ENCODE results near the gene TCIRG1.

TCIRG1 gene

GRCh38 chr11:68004551-68005335 is 34.1 kb upstream of the TCIRG1 start:
- DNase-seq, result no peak

GRCh38 chr11:68006606-68007166 is 32.1 kb upstream of the TCIRG1 start:
- no peak for DNase-seq

DNA sequence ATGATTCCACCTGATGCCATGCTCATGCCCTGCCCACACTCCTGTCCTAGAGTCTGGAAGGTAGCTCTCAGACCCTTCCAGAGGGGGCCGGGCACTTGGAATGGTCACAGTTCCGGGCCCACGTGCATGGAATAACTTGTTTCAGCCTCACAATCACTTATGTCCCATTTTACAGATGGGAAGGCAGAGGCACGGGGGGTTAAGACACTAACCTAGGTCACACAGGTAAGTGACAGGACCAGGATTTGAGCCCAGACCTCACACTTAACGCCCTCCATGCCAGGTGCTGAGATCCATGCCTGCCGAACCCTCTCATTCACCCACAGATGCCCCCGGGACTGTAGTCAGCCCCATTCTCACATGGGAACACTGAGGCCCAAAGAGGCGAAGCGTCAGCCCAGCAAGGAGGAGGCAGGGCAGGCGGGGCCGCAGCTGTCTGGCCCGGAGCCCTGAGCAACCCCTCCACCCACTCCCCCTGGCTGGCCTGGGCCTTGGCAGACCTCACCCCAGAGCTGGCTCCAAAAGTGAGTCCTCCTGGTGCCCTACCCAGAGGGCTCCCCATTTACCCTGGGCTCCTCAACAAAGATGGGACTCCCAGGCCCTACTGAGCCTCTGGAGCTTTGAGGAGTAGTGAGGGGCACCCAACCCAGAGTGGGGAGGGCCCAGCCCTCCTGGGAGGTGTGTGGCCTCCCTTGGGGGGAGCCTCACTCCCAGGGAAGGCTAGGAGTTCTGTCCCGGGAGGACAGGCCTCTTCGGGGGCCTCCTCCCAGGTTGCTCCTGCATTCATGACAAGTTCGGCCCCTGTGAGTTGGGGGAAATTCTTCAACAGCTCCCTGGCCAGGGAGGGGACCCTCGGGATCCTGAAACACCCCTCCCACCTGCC is 31.1 kb upstream of the TCIRG1 start:
- no peak for DNase-seq

GRCh38 chr11:68008381-68009337 is 30.2 kb upstream of the TCIRG1 start:
- DNase-seq, result no peak

DNA sequence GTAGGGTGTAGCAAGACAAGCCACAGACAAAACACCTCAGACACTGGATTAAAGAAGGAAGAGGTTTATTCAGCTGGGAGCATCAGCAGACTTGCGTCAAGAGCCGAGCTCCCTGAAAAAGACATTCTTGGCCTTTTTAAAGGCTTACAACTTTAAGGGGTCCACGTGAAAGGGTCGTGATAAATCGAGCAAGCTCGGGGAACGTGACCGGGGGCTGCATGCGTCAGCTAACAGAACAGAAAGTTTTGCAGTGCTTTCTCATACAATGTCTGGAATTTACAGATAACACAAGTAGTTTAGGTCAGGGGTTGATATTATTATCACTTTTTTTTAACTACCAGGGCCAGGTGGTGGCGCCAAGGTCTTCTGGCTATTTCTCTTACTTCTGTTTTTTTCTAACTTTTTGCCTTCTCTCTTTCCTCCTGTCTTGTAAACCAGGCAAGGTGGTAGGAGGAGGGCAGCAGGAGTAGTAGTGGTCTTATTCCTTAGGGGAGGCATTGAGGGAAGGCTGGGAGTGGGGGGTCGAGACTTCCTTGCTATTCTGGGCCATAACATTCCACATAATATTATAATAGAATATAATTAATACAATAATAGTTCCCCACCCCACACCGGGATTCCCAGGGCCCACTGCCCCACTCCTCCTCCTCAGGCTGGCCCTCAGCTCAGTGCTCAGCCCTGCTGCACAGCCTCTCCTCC is 29.3 kb upstream of the TCIRG1 start:
- no peak for DNase-seq

DNA sequence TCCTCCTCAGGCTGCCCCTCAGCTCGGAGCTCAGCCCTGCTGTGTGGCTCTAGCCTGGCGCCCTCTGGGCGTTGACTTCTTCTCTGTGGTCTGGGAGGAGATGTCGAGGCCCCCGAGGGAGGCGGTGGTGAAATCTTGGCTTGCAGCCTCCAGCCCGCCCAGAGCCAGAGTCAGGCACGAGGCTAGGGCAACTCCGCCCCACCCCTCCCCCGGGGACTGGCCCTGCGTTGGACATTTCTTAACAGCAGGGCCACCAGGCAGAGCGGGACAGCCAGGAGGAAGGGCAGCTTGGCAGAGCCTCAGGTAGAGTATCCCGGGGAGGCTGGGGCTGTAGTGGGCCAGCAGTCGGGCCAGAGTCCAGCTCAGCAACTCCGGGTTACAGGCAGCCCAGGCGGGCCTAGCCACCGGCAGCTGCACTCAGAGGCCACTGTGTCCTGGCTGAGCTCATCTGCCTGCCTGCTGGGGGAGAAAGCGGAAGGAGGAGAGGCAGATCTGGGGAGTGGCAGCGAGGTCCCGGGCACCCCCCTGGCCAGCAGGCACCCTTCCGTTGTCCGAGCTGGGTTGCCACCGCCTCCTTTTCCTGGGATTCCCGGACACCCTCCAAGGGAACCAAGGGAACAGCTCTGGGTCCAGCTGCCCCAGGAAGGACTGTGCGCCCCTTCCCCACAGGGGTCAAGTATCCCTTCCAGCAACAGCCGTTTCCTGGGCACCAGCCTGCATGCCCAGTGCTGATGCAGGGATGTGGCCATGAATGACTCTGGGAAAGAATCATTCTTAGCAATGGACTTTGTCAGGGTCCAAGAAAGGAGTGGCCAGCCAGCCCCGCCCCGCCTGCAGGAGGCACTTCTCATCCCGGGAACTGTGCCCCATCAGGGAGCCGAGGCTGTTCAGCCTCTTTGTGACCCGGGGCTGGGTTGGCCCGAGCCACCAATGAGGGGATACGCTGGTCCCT is 28.5 kb upstream of the TCIRG1 start, which contains the start of gene ALDH3B1:
ALDH3B1 (plus strand) TSS at position 238 of the 952 bp plus-strand sequence. CDS start 4,971 bp downstream, outside the sequence.
- DNase-seq, result no peak

- no peak for DNase-seq
Measured at GRCh38 chr11:68011051-68011943, 27.5 kb upstream of the TCIRG1 start.

DNA sequence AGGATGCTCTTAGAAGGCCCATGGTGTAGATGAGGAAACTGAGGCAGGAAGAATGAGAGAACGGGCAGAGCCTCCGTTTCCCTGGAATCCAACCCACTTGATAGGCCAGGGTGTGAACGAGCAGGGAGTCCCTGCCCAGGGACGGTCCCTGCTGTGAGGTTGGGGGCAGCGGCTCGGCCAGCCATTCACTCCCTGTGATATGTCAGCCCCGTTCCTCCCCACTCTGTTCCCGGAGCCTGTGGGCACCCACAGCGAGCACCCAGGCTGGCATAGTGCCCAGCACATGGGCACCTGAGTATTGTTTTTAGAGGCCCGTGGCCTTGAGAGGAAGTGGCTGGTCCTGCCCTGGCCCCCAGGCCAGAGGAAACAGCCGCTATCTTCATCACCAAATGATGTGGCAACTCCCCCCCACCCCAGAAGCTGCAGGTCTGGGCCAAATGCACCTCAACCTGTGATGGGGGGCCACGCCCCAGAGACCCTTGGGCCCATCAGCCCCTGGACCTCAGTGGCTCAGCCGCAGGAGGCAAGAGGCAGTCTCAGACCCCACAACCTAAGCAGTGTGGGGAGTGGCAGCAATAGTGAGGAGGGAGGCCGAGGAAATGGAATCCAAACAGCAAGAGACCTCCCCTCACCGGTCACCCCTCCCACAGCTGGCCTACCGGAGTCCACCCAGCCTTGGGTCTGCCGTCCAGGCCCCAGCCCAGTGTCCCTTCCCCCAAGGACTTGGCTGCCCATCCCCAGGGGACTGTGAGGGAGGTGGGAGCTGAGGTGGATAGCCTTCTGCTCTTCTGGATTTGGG is 26.6 kb upstream of the TCIRG1 start:
- DNase-seq, result no peak

DNA sequence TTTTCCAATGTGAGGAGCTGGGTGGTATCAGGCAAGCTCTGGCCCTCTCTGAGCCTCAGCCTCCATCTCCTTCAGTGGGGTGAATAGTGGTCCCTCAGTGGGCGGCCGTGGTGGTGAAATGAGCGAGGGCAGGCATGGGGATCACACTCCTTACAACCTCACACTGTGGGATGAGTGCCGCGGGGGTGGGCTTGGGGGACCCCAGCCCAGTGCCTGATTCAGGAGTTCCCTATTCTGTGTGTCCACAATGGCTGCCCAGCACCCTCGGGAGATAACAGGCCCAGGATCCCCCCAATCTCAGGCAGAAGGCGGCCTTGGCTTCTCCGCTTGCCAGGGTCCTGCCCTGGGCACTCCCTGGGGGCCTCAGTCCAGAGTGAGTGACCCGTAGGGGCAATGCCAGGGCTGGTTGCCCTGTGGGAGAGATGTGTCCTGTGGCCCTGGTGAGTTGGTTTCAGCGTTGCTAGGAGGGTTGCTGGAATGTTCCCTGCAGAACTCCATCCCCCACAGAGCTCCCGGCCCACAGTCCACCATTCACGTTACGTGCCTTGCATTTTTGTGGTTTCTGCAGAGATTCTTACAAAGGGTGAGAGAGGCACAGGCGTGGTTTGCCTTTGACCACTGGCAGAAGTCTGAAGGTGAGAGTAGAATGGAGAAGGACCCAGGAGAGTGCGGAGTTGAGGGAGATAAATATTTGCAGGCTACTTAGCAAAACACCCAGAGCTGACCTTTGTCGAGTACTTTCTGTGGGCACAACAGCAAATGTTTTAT is 25.8 kb upstream of the TCIRG1 start:
- DNase-seq, result no peak

DNA sequence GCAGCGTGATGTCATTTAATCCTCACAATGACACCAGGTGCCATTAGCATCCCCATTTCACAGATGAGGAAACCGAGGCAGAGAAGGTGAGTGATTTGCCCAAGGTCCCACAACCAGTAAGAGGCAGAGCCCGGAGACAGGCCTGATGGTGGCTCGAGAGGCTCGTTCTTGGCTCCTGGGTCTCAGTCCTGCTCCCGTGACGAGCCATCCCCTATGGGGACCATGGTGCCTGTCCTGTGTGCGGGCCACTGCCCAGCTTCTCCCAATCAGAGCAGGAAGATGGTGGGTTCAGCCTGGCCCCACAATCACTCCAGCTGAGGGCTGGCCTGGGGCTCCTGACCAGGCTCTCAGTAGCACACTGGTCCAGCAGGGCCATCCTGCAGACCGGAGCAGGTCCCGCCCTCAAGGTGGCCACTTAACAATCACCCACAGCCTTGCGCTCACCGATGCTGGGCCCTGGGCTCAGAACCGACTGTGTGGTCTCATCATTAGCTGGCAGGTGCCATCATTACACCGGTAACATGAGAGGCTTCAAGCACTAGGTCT is 25.1 kb upstream of the TCIRG1 start:
- no peak for DNase-seq

DNA sequence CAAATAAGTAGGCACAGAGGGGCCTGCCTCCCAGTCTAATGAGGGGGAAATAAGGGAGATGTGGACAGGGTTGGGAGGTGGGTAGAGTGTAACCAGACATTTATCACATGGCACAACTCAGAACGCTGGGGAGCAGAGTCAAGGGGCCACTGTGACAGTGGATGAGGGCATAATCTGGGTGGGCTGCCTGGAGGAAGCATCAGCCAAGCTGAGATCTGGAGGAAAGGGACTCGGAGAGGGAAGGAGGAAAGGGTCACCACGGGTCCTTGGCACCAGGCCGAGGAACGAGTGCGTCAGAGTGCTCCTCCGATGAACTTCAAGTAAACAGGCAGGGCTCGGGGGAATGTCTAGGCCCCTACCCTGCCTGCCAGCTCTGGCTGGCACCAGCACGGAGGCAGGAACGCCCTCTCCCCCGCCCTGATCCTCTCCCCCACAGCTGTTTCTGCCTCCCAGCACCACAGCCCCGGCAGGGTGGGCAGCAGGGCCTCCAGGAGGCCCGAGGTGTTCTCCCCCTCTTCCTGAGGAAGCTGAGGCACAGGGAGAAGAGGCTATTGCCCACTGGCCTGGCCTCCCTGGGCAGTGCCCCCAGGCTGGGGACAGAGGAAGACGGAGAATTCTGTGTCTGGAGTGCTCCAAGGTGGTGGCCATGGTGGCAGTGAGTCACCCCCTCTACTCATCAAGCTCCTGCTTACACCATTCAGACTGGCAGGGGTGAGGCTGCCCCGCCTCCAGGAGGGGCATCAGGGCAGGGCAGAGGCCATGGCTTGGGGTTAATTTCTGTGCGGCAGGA is 24.5 kb upstream of the TCIRG1 start:
- DNase-seq, result no peak

DNA sequence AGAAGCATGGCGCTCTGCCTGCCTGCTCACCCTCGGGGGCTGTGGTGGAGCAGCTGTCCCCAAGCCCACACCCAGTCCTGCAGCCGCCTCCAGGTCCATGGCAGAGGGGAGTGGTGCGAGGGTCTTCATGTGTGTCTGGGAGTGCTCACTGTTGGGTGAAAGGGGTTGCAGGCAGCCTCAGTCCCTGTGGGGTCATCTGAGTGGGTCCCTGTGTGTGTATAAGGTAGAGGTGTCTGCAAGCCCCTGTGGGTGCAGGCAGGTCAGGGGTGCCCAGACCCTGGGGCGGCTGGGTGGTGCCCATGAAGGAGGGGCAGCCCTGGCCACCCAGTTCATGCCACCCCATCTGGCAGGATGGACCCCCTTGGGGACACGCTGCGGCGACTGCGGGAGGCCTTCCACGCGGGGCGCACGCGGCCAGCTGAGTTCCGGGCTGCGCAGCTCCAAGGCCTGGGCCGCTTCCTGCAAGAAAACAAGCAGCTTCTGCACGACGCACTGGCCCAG is 23.8 kb upstream of the TCIRG1 start:
- no peak for DNase-seq

DNA sequence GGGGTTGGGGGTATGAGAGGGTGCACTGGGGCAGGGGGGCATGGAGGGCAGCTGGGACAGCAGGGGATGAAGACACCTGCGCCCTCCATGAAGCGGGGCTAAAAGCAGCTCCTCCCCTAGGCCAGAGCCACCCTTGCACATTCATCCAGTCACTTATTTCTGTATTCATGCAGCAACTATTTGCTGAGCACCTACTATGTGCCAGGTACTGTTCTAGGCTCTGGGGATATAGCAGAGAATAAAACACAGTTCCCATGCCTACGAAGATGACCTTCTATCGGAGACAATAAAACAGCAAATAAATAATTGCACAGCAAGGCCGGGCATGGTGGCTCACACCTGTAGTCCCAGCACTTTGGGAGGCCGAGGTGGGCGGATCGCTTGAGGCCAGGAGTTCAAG is 23.4 kb upstream of the TCIRG1 start:
- no peak for DNase-seq

DNA sequence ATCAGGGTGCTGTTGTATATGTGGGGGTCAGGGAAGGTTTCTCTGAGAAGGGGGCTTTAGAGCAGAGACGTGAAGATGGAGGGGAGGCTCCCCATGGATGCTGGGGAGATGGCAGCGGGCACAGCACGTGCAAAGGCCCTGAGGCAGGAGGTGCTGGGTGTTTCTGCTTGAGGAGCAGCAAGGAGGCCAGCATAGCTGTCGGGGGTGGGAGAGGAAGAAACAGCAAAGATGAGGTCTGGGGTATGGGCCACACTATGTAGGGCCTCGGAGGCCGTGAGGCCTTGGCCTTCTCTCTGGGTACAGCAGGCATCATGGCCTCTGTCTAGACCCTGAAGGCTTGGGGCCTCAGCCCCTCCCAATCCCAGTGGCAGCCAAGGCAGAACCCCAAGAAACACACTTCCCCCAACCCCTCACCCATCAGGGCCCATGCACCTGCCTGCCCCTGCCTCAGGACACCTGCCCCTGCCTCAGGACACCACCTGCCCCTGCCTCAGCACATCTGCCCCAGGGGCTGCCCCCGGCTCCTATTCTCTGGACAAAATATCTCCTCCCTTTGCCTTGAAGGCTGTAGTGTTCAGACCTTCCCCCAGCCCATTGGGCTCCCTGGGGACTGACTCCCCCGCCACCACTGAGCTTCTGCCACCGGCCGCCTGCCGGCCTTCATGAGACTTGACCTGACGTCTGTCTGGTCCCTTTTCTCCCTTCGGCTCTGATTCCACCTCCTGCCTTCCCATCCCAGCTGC is 22.5 kb upstream of the TCIRG1 start:
- DNase-seq, result no peak
